Astrocyte of the cerebellum (primary cell): ENCODE data around the gene PRR13.
A peak's percentile ranks its signal among the peaks of the same experiment; 100 is the strongest.
"Not testable (repeated sequence)": the region's sequence is repeated elsewhere in the genome, so short reads cannot be mapped to it uniquely, and the experiment has no call there.

Experiments used
- DNase-seq: peaks from one replicate; pipeline ENCODE4 v3.0.0-alpha.2; 2011; ENCODE audit warnings: low read depth
- H3K4me3 ChIP-seq: 2 replicates; pipeline ENCODE4 v1.5.1; 2011; ENCODE audit warnings: mild to moderate bottlenecking, low read depth, low read length, moderate library complexity
- CTCF ChIP-seq: IDR thresholded peaks from 2 replicates; pipeline ENCODE4 v1.5.1; 2012; ENCODE audit warnings: low read length, low read depth, moderate library complexity, mild to moderate bottlenecking; ENCODE audit errors: missing control alignments
- in situ Hi-C: cut with HindIII; loops from 2 replicates; pipeline ENCODE4 v1.10.0; 2017; ENCODE audit warnings: low sequenced_read_pairs

The PRR13 gene

GRCh38 chr12:53441040-53441833, at the start of gene PRR13:
TSS of gene PRR13 (plus strand) at chr12:53441734. CDS start at chr12:53442715, 981 bp downstream.
- peak; percentile 98 for DNase-seq
- no peak for TF ChIP-seq CTCF
- peak within 1 kb of the TSS; percentile 61 for H3K4me3 ChIP-seq
- in situ Hi-C loops, result no loop called here

DNA sequence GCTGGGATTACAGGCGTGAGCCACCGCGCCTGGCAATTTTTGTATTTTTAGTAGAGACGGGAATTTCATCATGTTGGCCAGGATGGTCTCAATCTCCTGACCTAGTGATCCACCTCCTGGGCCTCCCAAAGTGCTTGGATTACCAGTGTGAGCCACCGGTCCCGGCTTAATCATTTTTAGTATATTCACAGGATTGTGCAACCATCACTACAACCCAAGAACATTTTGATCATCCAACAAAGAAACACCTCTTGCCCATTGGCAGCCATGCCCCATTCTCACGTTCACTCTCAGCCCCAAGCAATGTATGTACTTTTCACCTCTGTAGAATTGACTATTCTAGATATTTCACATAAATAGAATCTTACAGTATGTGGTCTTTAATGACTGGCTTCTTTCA, 41.6 kb upstream of the PRR13 start:
- no peak overlapping the region for H3K4me3 ChIP-seq
- no peak for TF ChIP-seq CTCF
- DNase-seq, result no peak
- in situ Hi-C loops, result no loop called here

GRCh38 chr12:53402351-53402750, 39.2 kb upstream of the PRR13 start:
- H3K4me3 ChIP-seq, DNase-seq, in situ Hi-C loops: not testable (repeated sequence)

- DNase-seq, result no peak
- in situ Hi-C loops, result no loop called here
- no peak for TF ChIP-seq CTCF
- no peak overlapping the region for H3K4me3 ChIP-seq
Observed at GRCh38 chr12:53402871-53403270, 38.7 kb upstream of the PRR13 start.

DNA sequence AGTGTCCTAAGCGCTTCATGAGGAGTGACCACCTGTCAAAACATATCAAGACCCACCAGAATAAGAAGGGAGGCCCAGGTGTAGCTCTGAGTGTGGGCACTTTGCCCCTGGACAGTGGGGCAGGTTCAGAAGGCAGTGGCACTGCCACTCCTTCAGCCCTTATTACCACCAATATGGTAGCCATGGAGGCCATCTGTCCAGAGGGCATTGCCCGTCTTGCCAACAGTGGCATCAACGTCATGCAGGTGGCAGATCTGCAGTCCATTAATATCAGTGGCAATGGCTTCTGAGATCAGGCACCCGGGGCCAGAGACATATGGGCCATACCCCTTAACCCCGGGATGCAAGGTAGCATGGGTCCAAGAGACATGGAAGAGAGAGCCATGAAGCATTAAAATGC, 30.6 kb upstream of the PRR13 start:
- H3K4me3 ChIP-seq, result no peak overlapping the region
- TF ChIP-seq CTCF, result no peak
- in situ Hi-C loops, result no loop called here
- DNase-seq, result no peak

- TF ChIP-seq CTCF, result no peak
- no peak overlapping the region for H3K4me3 ChIP-seq
- in situ Hi-C loops, result no loop called here
- no peak for DNase-seq
Observed at GRCh38 chr12:53413485-53414204, 27.9 kb upstream of the PRR13 start.

- no peak overlapping the region for H3K4me3 ChIP-seq
- no peak for DNase-seq
- in situ Hi-C loops, result no loop called here
- no peak for TF ChIP-seq CTCF
Observed at GRCh38 chr12:53414756-53415417, 26.6 kb upstream of the PRR13 start.

GRCh38 chr12:53415752-53416389, 25.7 kb upstream of the PRR13 start:
- in situ Hi-C loops, DNase-seq, H3K4me3 ChIP-seq: not testable (repeated sequence)

DNA sequence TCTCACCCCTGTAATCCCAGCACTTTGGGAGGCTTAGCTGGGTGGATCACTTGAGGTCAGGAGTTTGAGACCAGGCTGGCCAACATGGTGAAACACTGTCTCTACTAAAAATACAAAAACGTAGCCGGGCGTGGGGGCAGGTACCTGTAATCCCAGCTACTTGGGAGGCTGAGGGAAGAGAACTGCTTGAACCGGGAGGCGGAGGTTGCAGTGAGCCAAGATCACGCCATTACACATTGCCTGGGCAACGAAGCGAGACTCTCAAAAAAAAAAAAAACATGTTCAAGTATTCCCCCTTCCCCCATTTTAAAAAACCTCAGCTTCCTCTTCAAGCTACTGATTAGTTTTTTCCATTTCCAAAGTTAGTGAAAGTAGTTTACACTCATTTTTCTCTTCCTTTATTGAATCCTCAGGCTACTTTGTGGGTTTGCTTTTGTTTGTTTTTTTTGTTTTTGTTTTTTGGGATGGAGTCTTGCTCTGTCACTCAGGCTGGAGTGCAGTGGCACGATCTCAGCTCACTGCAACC, 24.2 kb upstream of the PRR13 start:
- in situ Hi-C loops, H3K4me3 ChIP-seq, DNase-seq: not testable (repeated sequence)
